Measurements from ENCODE around the gene HOXD10.

Gene HOXD10

DNA sequence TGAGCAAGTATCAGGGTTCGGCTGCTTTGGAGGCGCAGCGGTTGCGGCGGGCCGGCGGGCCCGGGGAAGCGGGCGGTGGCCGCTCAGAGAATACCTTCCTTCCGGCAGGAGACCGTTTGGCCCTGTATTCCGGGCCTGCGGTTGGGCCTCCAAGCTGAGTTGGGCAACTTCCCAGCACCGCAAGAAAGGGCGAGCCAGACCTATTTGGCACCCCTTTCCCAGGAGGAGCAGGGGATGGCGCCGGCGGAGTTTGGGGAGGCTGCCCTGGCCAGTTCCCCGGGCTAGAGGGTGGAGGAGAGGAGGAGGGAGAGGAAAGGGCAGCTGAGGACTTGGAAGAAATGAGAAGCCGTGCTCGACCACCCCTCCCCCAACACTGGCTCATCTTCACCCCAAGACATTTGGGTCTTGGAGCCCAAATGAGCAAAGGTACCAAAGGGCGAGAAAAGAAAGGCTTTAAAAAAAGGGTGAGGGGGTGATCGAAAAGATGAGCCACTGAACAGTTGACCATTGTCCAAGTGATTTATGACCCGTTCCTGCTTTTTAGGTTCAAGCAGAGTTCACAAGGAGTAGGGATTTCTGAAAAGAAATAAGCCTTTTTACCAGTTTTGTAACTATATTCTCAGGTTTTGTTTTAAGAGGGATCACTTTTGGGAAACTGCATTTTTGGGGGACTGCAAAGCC, 48.9 kb downstream of the HOXD10 start:
- FAIRE-seq, result no peak

DNA sequence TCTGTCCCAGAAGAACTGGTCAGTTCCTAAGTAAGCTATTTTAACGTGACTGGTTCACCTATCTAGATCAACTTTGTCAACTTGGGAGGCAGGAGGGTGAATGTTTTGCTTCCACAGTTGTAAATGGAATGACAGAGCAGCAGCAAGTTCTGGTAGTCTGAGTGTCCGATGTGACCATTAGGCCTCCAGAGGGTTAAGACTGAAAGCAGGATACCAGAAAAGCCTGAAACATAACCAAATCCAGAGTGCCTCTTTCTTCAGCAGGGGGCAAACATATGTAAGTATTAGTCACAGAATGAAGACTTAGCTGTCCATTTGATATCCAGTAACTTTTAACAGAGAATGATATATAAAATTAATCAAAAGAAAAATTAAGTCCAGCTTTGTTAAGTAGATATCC, 49.7 kb downstream of the HOXD10 start:
- no peak for FAIRE-seq

DNA sequence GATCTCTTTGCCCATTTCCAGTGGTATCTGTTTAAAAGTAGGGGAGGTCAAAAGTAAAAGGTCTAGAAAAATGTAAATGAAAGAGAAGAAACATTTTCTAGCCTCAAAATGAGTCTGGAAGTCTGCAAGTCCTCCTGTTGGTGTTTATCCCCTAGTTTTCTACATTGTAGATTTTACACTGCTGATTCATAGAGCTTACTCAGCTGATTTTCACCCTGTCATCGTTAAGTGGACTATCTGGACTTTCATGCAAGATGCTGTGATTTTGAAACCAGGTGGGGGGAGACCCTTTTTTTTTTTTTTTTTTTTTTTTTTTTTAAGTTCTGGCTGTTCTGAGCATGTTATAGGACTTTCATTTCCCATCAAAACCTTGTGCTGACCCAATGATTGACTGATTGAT, 50.8 kb downstream of the HOXD10 start:
- no peak for FAIRE-seq

DNA sequence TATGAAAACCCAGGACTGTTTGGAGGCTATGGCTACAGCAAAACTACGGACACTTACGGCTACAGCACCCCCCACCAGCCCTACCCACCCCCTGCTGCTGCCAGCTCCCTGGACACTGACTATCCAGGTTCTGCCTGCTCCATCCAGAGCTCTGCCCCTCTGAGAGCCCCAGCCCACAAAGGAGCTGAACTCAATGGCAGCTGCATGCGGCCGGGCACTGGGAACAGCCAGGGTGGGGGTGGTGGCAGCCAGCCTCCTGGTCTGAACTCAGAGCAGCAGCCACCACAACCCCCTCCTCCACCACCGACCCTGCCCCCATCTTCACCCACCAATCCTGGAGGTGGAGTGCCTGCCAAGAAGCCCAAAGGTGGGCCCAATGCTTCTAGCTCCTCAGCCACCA, 52.6 kb downstream of the HOXD10 start:
- no peak for FAIRE-seq
